Measurements from ENCODE around the gene ZBTB49.

ZBTB49 gene

DNA sequence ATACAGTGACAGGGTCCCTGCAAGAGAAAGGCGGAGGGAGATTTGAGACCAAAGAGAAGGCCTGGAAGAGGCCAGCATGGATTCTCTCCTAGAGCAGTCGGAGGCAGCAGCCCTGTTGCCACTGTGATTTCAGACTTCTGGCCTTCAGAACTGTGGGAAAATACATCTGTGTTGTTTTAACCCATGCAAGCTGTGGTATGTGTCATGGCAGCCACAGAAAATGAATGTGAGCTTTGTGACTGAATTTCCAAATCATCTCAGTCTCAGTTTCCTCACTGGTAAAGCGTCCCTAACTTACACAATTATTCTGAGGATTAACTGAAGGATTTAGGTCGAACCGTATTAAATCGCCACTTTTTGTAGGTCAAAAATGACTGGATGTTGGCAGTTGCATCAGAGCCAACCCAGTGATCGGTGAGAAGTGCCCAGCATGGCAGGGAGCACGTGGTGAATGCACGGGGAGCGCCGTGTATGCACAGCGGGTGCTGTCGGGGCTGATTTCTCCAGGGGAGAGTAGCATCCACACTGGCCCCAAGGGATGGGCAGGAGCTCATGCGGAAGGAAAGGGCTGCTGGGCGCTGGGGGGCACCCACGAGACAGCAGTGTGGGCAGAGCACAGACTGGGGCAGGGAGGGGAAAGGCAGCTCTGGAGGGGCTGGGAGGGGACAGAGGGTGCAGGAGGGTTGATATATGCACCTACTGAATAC is 73.1 kb downstream of the ZBTB49 start:
- DNase-seq = no peak

DNA sequence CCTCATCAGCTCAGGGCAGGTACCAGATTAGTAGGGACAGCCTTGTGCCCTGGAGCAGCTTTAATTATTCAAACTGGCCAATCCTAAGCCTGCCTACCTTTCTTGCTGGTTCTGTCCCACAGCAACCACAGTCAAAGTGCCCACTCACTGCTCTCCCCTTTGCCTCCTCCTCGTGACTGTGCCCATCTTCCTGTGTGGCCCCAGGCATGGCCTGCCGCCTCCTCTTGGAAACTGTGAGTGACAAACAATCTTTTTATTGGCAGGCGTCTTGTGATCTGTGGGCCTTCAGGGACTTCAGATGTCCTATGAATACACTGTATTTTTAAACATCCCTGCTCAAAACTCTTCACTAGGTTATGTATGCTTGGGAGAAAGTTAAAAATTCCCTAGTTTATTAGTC is 74.0 kb downstream of the ZBTB49 start:
- DNase-seq = no peak

DNA sequence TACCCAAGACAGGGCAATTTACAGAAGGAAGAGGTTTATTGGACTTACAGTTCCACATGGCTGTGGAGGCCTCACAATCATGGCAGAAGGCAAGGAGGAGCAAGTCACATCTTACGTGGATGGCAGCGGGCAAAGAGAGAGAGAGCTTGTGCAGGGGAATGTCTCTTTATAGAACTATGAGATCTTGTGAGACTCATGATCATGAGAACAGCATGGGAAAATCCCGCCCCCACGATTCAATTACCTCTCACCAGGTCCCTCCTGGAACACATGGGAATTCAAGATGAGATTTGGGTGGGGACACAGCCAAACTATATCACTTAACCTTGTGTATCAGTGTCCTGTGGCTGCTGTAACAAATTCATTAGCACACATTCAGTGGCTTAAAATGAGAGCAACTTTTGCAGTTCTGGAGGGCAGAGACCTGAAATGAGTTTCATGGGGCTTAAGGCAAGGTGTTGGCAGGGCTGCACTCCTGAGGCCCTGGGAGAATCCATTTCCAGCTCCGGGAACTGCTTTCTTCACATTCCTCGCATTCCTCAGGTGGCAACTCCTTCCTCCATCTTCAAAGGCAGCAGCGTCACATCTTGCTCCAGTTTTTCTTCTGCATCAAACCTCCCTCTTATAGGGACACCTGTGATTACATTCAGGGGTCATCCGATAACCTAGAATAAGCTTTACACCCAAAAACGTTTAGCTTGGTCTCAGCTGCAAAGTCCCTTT is 74.6 kb downstream of the ZBTB49 start:
- no peak for DNase-seq

DNA sequence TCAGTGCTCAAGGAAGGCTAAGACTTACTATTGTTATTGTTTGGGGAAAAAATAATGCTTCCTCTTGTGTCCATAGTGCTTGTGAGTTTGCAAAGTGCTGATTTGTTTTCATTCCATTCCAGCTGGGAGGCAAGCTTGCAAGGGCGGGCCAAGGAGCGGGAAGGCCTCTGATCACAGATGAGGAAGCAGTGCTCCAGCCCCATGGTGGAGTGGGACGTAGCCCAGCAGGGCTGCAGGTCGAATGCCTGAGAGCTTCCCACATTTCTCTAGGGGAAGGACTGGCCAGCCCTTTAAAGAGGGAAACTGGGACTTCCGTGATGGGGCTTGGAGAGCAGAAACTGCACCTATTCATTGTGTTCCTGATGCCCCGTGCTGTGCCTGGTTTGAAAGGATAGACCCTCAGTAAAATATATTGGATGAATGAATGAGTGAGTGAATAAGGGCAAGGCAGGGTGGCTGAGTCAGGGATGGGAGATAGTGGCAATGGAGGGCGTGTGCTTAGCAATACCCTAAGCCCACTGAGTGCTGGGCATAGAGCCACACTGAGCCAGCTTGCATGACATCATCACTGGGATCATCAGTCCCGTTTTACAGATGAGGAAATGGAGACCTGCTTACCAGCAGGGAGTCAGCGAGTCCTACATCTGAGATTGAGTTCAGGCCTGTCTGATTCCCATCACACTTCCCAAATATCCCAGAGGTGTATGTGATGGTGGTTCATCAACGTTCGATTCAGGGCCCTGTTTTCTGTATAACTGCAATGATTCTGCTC is 78.9 kb downstream of the ZBTB49 start:
- no peak for DNase-seq

Measured in SHP77 treated with DMSO at 0.1 percent for 48 hours (cell line).